T-helper 9 cell (primary cell): ENCODE data around the gene SOCS3.
"Not testable (repeated sequence)": the region's sequence is repeated elsewhere in the genome, so short reads cannot be mapped to it uniquely, and the experiment has no call there.

Source experiments
- DNase-seq: peaks from one replicate; pipeline ENCODE4 v3.0.0-alpha.2; 2020

Gene SOCS3

GRCh38 chr17:78347453-78347852 is 12.4 kb downstream of the SOCS3 start:
- DNase-seq = no peak

DNA sequence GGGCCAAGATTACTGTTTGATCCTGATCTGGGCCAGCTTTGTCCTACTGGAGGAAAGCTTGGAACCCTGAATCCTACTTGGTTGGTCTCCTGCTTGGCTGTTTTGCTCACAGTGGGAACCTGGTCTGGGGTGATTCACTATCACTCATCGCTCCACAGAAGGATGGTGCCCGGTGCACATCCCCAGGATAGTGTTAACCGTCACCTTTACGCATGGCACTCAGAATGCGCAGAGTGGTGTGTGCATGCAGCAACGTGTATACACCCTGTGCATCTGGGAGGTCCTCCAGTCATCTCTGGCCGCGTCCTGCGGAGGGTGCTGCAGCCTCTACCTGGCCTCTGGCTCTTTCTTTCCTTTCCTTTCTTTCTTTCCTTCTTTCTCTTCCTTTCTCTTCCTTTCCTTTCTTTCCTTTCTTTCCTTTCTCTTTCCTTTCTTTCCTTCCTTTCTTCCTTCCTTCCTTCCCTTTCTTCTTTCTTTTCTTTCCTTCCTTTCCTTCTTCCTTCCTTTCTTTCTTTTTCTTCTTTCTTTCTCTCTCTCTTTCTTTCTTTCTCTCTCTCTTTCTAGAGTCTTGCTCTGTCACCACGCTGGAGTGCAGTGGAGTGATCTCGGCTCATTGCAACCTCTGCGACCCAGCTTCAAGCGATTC is 13.1 kb downstream of the SOCS3 start:
- DNase-seq = no peak

GRCh38 chr17:78345791-78346494 is 13.9 kb downstream of the SOCS3 start:
- DNase-seq = no peak

GRCh38 chr17:78345172-78345571 is 14.7 kb downstream of the SOCS3 start:
- no peak for DNase-seq

DNA sequence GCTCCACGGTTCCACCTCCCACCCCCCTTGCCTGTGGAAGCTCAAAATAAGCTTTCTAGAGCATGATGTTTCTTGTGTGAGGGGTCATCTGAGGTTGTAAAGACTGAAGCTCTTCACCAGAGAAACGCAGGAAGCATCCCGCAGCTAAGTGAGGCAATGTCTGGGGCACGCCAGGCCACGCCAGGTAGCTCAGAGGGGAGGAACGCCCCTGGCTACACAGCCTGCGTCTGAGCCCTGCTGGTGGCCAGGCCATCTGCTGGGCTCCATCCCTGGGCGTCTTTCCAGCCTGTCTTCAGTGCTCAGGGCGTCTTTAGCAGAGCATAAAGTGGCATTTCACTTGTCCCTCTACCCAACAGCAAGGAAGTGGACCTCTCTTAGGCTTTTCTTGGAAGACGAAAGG is 15.2 kb downstream of the SOCS3 start:
- DNase-seq = no peak

DNA sequence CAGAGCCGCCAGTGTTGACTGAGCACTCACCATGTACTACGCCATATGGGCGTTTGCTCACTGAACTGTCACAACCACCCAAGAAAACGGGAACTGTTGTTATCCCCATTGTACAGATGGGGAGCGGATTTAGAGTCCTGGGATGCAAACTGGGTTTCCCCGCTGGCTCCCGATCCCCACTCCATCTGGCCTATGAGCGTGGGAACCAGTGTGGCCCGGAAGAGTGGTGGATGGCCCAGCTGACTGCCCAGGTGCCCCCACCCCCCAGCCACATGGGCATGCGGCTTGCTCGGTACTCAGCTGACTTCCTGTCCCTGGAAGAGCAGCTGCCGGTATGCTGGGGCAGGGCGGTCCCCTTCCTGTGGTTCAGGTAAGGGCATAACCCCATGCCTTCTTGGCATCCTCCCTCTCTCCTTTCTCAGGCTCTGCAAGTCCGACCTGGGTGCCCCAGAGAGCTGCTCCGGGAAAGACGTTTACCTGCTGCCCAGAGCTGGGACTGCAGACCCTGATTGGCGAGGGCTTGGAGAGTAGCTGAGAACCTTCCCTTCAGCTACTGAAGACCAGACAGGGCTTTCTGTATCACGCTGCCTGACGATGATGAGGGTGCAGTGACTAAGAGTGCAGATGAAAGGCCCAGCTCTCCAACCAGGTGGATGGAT is 16.2 kb downstream of the SOCS3 start:
- DNase-seq = peak; percentile 59

GRCh38 chr17:78343187-78343542 is 16.7 kb downstream of the SOCS3 start:
- no peak for DNase-seq

- DNase-seq = no peak
Observed at GRCh38 chr17:78342449-78343186, 17.3 kb downstream of the SOCS3 start.

DNA sequence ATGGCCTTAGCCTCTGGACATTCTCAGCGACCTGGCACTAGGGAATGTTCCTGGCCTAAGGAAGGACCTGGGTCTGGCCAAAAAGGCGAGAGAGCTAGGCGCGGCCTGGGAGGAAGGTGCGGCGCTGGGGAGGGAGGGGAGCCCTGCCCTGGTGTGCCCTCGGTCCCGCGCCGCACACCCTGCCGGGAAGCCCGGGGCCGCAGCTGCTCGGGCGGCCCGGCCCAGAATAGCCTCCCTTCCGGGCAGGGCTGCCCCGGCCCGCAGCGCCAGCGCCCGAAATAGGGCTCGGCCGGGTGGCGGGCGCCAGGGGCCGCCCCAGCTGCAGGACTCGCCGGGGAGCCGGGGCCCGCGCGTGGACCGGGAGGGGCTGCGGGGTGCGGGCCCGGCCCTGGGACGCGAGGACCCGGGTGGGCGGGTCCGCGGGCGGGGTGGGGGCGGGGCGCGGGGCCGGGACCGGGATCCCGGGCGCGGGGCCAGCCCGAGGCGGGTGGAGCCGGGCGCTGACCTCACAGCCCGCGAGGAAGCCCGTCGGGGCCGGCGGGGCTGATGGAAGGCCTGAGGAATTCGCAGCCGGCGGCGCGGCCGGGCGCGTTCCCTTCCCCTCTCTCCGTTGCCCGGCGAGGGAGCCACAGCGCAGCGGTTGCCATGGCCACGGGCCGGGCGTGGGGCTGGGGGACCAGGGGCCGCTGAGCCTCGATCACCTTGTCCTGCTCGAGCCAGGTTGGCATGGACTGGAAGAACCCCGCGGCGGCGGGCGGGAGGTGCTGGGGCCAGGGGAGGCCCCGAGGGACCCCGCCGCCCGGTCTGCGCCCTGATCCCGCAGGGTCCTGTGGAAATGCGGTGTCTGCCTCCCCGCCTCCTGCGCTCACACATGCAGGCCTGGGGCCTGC is 18.1 kb downstream of the SOCS3 start:
- no peak for DNase-seq

DNA sequence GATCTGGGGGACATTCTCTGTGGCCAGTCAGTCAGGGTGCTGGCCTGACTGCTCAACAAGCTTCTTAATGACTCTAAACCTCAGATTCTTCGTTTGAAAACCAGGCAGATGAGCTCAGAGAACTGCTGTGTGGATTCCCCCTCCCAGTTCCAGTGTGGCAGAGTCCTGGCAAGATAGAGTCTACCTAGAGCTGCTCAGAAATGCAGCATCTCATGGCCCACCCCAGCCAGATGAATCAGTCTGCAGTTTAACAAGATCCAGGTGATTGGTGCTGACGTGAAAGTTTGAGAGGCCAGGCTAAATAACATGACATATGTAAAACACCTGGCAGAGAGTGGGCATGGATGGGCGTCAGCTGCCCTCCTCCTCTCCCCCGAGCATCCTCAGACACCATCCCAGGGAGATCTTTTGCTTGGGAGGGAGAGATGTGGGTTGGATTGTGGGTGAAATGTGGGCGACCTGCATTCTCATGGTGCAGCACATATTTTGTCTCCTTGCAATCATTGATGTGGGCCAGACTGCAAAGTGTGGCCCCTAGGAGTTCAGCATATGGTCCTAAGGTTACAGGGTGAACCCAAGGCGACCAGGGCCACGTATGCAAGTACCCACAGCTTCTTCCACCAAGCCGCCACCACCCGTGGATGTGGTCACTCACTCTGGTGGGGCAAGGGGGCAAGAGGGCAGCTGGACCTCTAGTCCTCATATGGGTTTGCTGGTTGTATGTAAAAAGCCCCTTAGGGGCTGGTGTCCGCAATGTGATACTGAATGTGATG is 19.5 kb downstream of the SOCS3 start:
- no peak for DNase-seq

DNA sequence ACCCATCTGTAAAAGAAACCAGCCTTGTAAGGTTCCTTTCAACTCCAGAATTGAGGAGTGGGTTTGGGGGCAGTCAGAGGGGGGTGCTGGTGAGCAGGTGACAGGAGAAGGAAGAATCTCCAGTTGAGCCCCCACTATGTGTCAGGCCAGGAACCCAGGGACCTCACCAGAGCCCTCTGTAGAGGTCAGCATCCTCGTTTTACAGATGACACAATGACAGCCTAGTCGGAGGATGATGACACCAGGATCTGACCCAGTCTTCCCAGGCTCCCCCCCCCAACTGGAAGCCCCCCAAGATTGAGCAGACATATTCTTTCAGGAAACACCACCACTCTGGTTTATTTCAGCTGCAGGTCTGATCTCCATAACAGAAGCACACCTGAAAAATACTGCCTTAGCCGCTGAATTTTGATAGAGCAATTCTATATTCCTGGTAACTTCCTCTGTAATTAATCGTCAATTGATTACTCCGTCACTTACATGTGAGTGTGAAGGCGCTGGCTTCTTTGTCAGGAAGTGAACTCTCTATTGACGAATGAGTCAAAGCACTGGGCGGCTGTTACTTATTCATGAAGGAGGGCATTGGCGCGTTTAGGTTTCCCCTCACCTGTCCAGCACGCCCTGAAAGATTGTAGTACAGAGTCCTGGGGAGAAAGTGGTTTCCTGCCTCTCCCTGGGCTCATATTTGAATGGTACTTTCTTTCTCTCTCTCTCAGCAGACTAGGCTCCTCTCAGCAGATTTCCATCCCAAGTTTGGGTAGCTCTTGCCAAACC is 21.2 kb downstream of the SOCS3 start:
- DNase-seq = no peak

DNA sequence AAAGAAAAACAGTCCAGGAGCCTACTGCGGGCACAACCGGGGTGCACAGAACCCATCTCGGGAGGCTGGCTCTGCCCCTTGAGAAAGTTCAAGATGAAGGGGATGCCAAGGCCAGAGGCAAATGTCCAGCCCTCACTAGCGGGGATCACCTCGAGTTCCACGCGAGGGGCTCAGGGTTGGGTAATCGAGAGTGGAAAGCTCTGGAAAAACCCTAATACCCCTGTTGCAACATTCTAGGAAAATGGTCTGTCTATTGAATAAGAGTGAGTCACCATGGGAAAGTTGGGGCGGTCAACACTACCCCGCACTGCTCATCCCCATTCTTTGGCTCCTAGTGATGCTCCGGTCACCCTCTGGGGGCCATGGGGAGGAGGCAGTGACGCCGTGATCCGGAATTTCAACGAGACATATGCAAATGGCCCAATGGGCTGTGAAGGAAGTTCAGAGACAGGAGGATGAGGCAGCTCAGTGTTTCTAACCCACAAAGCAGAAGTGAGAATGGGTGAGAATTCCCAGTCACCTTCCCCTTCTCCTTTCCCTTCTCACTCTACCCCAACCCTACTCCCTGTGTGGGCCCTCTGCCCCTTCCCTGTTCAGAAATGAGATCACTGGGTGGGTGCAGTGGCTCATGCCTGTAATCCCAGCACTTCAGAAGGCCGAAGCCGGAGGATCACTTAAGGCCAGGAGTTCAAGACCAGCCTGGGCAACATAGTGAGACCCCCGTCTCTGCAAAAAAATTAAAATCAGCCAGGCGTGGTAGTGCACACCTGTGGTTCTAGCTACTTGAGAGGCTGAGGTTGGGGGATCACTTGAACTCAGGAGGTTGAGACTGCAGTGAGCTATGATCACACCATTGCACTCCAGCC is 22.4 kb downstream of the SOCS3 start:
- DNase-seq = no peak

- DNase-seq = no peak
Observed at GRCh38 chr17:78335209-78335608, 24.7 kb downstream of the SOCS3 start.

GRCh38 chr17:78332991-78333390 is 26.9 kb downstream of the SOCS3 start:
- no peak for DNase-seq

GRCh38 chr17:78331355-78331754 is 28.5 kb downstream of the SOCS3 start:
- DNase-seq = not testable (repeated sequence)

DNA sequence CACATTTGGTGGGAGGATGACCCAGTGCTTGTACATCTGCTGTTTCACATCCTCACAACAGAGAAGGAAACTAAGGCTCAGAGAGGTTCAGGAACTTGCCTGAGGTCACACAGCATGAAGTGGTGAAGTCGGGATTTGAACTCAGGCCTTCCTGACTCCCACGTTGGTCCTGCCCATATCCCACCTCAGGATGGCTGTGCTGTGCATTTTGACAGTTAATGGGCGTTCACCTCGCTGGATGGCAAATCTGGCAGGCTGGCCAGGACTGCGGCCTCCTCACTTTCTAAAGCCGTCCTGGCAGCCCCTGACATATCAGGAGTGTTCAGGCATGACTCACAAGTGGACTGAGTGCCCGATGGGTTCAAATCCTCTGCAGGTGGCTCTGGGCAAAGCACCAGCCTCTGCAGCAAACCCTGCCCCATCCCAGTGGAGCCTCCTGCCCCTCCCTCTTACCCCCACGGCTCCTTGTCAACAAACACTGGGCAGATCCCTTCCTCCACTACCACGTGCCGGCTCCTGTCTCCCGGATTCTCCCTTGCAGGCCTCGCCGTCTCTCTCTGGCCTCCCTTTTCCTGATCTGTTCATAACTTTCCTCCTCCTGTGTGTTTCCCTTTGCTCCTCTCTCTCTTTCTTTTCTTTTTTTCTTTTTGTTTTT is 29.2 kb downstream of the SOCS3 start:
- no peak for DNase-seq

- no peak for DNase-seq
Observed at GRCh38 chr17:78329263-78330059, 30.4 kb downstream of the SOCS3 start.

- DNase-seq = no peak
Observed at GRCh38 chr17:78327880-78328279, 32.0 kb downstream of the SOCS3 start.
